GM12872 (cell line): Measurements from ENCODE around the gene UBR3.

Source experiments
- CTCF ChIP-seq: IDR thresholded peaks from 3 replicates; pipeline ENCODE4 v1.5.1; 2011; ENCODE audit warnings: low read depth, mild to moderate bottlenecking, low read length, moderate library complexity; ENCODE audit not compliant: insufficient read depth

Gene UBR3

GRCh38 chr2:169859423-169859822 is 32.2 kb downstream of the UBR3 start:
- no peak for TF ChIP-seq CTCF

GRCh38 chr2:169860149-169860548 is 32.9 kb downstream of the UBR3 start:
- no peak for TF ChIP-seq CTCF

GRCh38 chr2:169862816-169863215 is 35.6 kb downstream of the UBR3 start:
- no peak for TF ChIP-seq CTCF

DNA sequence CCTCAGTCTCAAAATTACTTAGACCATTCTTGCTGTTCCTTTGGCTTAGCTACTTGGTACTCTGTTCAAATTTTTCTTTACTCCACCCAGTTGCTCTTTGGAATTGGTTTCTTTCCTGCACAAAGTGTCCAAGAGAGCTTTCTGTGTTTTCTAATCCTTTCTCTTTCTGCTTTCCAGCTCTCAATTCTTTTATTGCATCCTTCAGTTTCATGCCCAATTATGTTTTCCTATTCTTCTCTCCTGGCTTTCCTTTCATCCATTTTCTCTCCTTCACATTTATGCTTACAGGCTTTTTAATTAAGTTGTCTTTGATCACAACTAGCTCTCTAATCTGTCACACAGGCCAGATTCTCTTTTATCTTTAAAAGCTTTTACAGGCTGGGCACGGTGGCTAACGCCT is 38.2 kb downstream of the UBR3 start:
- TF ChIP-seq CTCF: no peak

DNA sequence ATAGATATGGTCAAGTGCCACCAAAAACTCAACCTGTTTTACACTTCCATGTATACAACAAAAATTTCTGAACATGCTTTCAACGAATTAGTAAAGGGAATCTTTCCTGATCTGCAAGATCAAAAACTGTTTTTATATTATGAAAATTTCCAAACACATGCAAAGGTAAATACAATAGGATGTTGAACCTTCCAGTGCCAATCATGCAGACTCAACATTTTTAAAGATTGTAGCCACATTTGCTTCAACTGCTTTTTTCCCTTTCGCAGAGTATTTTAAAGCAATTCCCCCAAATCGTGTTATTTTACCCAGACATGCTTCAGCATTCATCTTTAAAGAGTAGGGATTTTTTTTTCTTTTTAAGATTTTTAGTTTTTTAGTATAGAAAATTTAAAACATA is 40.3 kb downstream of the UBR3 start:
- no peak for TF ChIP-seq CTCF

DNA sequence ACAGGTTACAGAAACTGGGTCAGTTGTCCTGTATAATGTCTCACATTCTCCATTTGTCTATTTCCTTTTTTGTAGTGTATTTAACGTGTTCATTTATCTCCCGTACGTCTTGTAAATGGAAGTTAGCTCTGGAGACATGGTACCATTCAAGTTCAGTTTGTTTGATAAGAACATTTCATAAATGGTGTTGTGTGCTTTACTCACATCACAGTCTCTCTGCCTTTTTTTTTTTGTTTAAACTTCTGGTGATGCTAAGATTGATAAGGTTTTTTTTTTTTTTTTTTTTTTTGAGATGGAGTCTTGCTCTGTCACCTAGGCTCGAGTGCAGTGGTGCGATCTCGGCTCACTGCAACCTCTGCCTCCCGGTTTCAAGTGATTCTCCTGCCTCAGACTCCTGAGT is 41.7 kb downstream of the UBR3 start:
- TF ChIP-seq CTCF: no peak

DNA sequence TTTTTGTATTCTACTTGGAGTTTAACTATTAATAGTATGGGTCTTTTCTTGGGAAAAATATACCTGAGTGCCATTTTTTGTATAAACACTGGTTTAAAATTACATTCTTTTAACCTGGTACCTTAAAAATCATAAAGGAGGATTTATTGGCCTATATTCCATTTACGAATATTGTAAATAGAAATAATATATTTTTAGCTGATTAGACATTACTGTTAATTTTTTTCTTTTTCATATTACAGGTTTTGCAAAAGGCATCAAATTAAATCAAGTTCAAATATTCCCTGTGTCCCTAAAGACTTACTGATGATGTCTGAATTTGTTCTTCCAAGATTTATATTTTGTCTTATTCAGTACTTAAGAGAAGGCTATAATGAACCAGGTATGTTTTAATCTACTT is 44.7 kb downstream of the UBR3 start:
- no peak for TF ChIP-seq CTCF

DNA sequence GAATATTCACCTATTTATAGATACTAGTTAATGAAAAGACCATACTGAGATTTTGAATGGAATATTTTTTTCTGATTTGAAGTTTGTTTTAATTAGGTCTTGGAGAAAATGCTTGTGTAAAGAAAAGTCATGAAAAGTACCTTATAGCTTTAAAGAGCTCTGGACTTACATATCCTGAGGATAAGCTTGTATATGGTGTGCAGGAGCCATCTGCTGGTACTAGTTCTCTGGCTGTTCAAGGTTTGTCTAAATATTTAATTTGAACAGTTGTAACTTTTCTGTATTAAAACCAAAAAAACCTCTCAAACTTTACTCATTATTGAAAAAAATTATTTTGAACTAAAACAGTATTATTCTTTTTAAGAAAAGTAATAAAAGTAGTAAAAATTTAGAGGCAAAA is 50.1 kb downstream of the UBR3 start:
- TF ChIP-seq CTCF: 0 out of 3 replicates have a peak, but pooled peaks have one; percentile 15
